Neuronal stem cell (in vitro differentiated cells): ENCODE measurements around the gene STPG3.

Experiments used
- DNase-seq: peaks from one replicate; pipeline ENCODE4 v3.0.0-alpha.2; 2013; ENCODE audit warnings: low spot score
- H2AFZ ChIP-seq: one replicate; pipeline ENCODE4 v1.6.1; 2013; ENCODE audit warnings: mild to moderate bottlenecking, low read length, inconsistent platforms
- H2AK5ac ChIP-seq: 2 replicates; pipeline ENCODE4 v1.6.1; 2013; ENCODE audit warnings: low read depth, mild to moderate bottlenecking, inconsistent platforms, low read length, moderate library complexity, mixed read lengths
- H2BK120ac ChIP-seq: 2 replicates; pipeline ENCODE4 v1.6.1; 2013; ENCODE audit warnings: low read depth, mild to moderate bottlenecking, inconsistent platforms, low read length, moderate library complexity, mixed read lengths
- H2BK12ac ChIP-seq: one replicate; pipeline ENCODE4 v1.6.1; 2013; ENCODE audit warnings: low read length, inconsistent platforms
- H2BK15ac ChIP-seq: 2 replicates; pipeline ENCODE4 v1.6.1; 2013; ENCODE audit warnings: mild to moderate bottlenecking, low read length, inconsistent platforms, mixed read lengths
- H2BK5ac ChIP-seq: one replicate; pipeline ENCODE4 v1.6.1; 2013; ENCODE audit warnings: inconsistent platforms, mild to moderate bottlenecking, low read length, moderate library complexity
- H3K14ac ChIP-seq: one replicate; pipeline ENCODE4 v1.6.1; 2013; ENCODE audit warnings: low read length, inconsistent platforms
- H3K18ac ChIP-seq: 2 replicates; pipeline ENCODE4 v1.6.1; 2013; ENCODE audit warnings: low read length, inconsistent platforms
- H3K23ac ChIP-seq: 2 replicates; pipeline ENCODE4 v1.6.1; 2013; ENCODE audit warnings: low read depth, mild to moderate bottlenecking, mixed read lengths, low read length, inconsistent platforms; ENCODE audit not compliant: poor library complexity
- H3K27ac ChIP-seq: replicated peaks from 3 replicates; pipeline ENCODE4 v1.5.1; 2013; ENCODE audit warnings: low read length, inconsistent platforms
- H3K27me3 ChIP-seq, 3 experiments: 2 replicates each; pipeline ENCODE4 v1.6.1; 2013; ENCODE audit warnings: low read length in 3 of 3, mild to moderate bottlenecking in 2 of 3, inconsistent platforms in 1 of 3, low read depth in 1 of 3, mixed read lengths in 1 of 3, moderate library complexity in 1 of 3; ENCODE audit not compliant: control insufficient read depth in 3 of 3, insufficient read depth in 3 of 3
- H3K36me3 ChIP-seq, 2 donors: replicated peaks in 1 of 2; 2 replicates each; pipeline ENCODE4 v1.6.1; 2013; ENCODE audit warnings: low read length in 2 of 2; ENCODE audit not compliant: control insufficient read depth in 2 of 2, insufficient read depth in 2 of 2
- H3K4ac ChIP-seq: 2 replicates; pipeline ENCODE4 v1.6.1; 2013; ENCODE audit warnings: inconsistent platforms, mild to moderate bottlenecking, low read length, moderate library complexity
- H3K4me1 ChIP-seq, 2 donors: 1 replicate in 1 of 2; 2 replicates in 1 of 2; pipeline ENCODE4 v1.6.1; 2013; ENCODE audit warnings: low read length in 2 of 2, low read depth in 1 of 2; ENCODE audit not compliant: control insufficient read depth in 2 of 2, insufficient read depth in 1 of 2
- H3K4me2 ChIP-seq: one replicate; pipeline ENCODE4 v1.6.1; 2013; ENCODE audit warnings: mild to moderate bottlenecking, low read length, inconsistent platforms; ENCODE audit not compliant: insufficient read depth, poor library complexity, severe bottlenecking
- H3K4me3 ChIP-seq, 2 donors: 2 replicates each; pipeline ENCODE4 v1.5.1; 2013; ENCODE audit warnings: low read length in 2 of 2, mild to moderate bottlenecking in 2 of 2, inconsistent platforms in 1 of 2, moderate library complexity in 1 of 2
- H3K79me1 ChIP-seq: one replicate; pipeline ENCODE4 v1.6.1; 2013; ENCODE audit warnings: low read depth, mild to moderate bottlenecking, inconsistent platforms, low read length, moderate library complexity
- H3K9ac ChIP-seq: one replicate; pipeline ENCODE4 v1.6.1; 2013; ENCODE audit warnings: mild to moderate bottlenecking, low read depth, low read length, inconsistent platforms; ENCODE audit not compliant: poor library complexity
- H3K9me3 ChIP-seq, 2 donors: replicated peaks in 1 of 2; 2 replicates each; pipeline versions ENCODE3 to v1.6.1; 2013; ENCODE audit warnings: low read length in 2 of 2, mild to moderate bottlenecking in 2 of 2, inconsistent platforms in 1 of 2, low read depth in 1 of 2, mixed read lengths in 1 of 2, moderate library complexity in 1 of 2; ENCODE audit not compliant: control insufficient read depth in 2 of 2, insufficient read depth in 1 of 2
- H4K8ac ChIP-seq: one replicate; pipeline ENCODE4 v1.6.1; 2013; ENCODE audit warnings: low read depth, mild to moderate bottlenecking, inconsistent platforms, low read length, moderate library complexity
- H4K91ac ChIP-seq: one replicate; pipeline ENCODE4 v1.6.1; 2013; ENCODE audit warnings: low read length, low read depth, mild to moderate bottlenecking, inconsistent platforms; ENCODE audit not compliant: poor library complexity
- WGBS, 2 donors: extraction: QIAGEN DNeasy Blood & Tissue Kit; methylation state at CpG; one replicate each; pipeline ENCODE4 v1.1.7; 2013; ENCODE audit warnings: missing lambda C conversion rate in 2 of 2, mixed read lengths in 1 of 2; ENCODE audit not compliant: insufficient read length in 2 of 2, insufficient replicate concordance in 1 of 2; ENCODE audit errors: extremely low coverage in 2 of 2; 5-methylcytosine and 5-hydroxymethylcytosine counted together

Gene STPG3

DNA sequence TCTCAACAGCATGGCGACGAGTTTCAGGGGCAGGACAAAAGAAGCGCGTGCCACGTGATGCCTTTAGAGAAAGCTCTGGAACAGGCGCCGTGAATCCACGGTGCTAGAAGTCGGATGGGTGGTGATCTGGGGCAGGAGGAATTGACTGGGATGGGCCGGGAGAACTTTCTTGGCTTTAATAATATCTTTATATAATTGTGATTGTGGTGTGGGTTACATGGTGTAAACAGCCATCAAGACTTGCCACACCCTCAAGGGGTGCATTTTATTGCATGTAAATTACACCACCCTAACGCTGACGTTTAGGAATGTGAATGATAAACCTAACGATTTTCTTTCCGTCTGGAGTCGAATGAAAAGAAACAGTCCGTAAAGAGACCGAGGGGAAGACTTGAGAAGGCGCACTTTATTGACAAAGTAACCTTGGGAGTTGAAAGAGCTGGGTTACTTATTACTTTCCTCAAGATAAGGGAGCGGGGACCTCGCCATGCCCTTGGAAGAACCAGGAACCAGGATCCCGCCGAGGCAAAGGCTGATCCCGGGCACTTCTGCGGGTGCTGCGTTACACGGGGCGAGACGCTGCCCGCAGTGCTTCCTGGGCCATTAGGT, 42.5 kb downstream of the STPG3 start:
- Histone ChIP-seq H3K9me3 (peaks cover 0 to 10% of the 10 kb centered on the region in 2 donors), H3K4me2 (no peak overlapping the region), H2AFZ (no peak overlapping the region), H2BK120ac (no peak overlapping the region), H3K4ac (no peak overlapping the region), H3K14ac (no peak overlapping the region), H3K9ac (no peak overlapping the region), H3K4me1 (peaks cover 21 to 22% of the 10 kb centered on the region in 2 donors), H3K23ac (no peak overlapping the region), H2BK15ac (no peak overlapping the region), H3K4me3 (no peak overlapping the region), H4K91ac (no peak overlapping the region), H2BK12ac (no peak overlapping the region), H3K27me3 (peaks cover 0 to 10% (median 2%) of the 10 kb centered on the region in 3 experiments), H2AK5ac (no peak overlapping the region), H3K18ac (no peak overlapping the region), H4K8ac (no peak overlapping the region), H2BK5ac (no peak overlapping the region), H3K27ac (no peak overlapping the region), H3K79me1 (peaks cover 2% of the 10 kb centered on the region), H3K36me3 (peaks cover 2 to 8% of the 10 kb centered on the region in 2 donors)
- DNase-seq: no peak
- WGBS, 2 donors: no CpG with 5 or more reads among the region's 29 CpGs

DNA sequence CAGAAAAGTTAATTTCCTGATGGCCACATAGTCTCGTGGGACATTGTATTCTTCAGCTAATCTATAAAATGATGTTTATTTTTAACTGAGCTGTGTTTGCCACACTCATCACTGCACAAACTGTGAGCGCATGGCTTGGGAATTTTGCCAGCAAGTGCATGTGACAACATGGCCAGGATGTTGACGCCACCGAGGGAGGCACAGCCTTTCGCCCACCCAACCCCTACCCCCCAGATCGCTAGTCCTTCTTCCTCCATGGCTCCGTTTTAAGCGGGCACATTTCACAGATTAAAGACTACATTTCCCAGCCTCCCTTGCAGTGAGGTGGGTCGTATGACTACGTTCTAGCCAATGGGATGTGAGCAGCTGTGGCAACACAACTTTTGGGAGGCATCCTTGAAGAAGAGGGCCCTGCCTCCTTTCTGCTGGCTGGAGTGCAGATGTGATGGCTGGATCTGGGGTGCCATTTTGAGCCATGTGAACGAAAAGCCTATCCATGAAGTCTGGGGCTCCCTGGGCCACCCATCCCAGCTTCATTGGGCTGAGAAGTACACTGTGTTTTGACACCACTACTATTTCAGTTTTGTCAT, 43.1 kb downstream of the STPG3 start:
- peak overlapping the region; percentile 97 for H2AK5ac ChIP-seq
- H3K4me2 ChIP-seq: no peak overlapping the region
- H2BK12ac ChIP-seq: no peak overlapping the region
- H2BK120ac ChIP-seq: no peak overlapping the region
- no peak overlapping the region for H2BK5ac ChIP-seq
- no peak overlapping the region for H3K27ac ChIP-seq
- H3K9ac ChIP-seq: no peak overlapping the region
- no peak overlapping the region for H3K23ac ChIP-seq
- no peak overlapping the region for H2AFZ ChIP-seq
- no peak overlapping the region for H3K14ac ChIP-seq
- no peak overlapping the region for H3K4me3 ChIP-seq
- H3K18ac ChIP-seq: no peak overlapping the region
- no CpG with 5 or more reads among the region's 11 CpGs for WGBS, 2 donors
- no peak for DNase-seq
- H4K91ac ChIP-seq: no peak overlapping the region
- peaks cover 2% of the 10 kb centered on the region for H3K79me1 ChIP-seq
- no peak overlapping the region for H3K4ac ChIP-seq
- H4K8ac ChIP-seq: no peak overlapping the region
- H2BK15ac ChIP-seq: no peak overlapping the region
- H3K36me3 ChIP-seq: peaks cover 5 to 14% of the 10 kb centered on the region in 2 donors
- H3K9me3 ChIP-seq: peaks cover 0 to 10% of the 10 kb centered on the region in 2 donors
- H3K27me3 ChIP-seq: peaks cover 0 to 11% (median 2%) of the 10 kb centered on the region in 3 experiments
- peaks cover 25 to 27% of the 10 kb centered on the region in 2 donors for H3K4me1 ChIP-seq

DNA sequence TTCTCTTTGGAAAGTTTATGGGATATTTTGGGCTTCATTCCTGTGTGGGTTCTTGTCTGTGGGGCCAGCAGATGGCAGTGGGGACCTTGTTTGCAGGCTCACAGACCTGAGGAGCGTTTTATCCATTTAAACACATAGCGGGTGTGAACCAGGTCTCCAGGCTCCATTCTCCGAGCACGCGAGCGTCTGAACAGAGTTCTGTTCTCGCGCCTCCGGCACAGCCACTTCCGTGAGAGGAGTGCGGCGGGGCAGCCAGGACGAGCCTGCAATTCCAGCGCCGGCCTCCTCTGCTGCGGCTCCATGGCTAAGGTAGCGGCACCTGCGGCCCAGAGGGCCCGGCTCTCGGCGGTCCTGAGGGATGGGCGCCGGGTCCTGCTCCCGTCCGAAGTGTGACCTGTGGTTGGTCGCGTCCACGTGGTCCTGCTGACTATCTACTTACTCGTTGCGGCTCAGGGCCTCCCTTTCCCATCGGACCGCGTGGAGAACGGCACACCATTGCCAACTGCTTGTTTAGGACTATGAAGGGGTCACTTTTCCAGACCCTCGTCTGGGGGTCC, 43.7 kb downstream of the STPG3 start:
- Histone ChIP-seq H4K91ac (no peak overlapping the region), H3K4ac (peak overlapping the region; percentile 66), H3K14ac (peak overlapping the region; percentile 97), H3K36me3 (peaks cover 5 to 14% of the 10 kb centered on the region in 2 donors), H3K79me1 (peaks cover 2% of the 10 kb centered on the region), H2BK5ac (no peak overlapping the region), H4K8ac (peak overlapping the region; percentile 96), H3K27me3 (peaks cover 0 to 11% (median 2%) of the 10 kb centered on the region in 3 experiments), H3K4me1 (peaks cover 28 to 31% of the 10 kb centered on the region in 2 donors), H3K9me3 (peaks cover 0 to 10% of the 10 kb centered on the region in 2 donors), H2BK15ac (no peak overlapping the region), H2AFZ (peak overlapping the region; percentile 74), H3K4me3 (peak overlapping the region in 1 of 2 donors; percentile 46), H3K4me2 (peak overlapping the region; percentile 83), H3K9ac (peak overlapping the region; percentile 81), H3K27ac (no peak overlapping the region), H3K18ac (peak overlapping the region; percentile 94), H2AK5ac (peak overlapping the region; percentile 97), H2BK12ac (peak overlapping the region; percentile 73), H2BK120ac (no peak overlapping the region), H3K23ac (peak overlapping the region; percentile 93)
- DNase-seq: no peak
- no CpG with 5 or more reads among the region's 35 CpGs for WGBS, 2 donors

DNA sequence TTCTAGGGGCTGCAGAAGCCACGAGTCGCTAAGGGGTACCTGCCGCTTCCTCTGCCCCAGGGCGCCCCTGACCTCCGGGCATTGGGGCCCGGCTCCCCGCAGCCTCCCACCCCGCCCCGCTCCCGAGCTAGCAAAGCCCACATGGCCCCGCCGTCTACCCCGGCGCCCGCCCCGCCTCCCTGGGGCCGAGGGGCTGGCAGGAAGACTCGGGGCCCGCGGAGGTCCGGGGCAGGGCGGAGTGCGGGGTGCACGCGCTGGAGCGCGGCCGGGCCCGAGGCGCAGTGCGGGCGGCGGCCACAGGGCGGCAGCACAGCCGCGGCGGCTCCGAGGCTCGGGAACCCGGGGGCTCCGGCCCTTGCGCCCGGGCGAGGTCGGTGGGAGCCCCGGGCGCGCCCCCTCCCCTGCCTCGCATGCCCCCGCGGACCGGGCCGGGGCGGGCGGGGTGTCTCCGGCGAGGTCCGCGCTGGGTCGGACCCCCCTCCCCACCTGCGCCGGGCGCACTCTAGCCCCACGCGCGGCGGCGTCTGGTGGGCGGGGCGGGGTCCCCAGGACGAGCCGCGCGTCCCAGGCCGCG, 44.2 kb downstream of the STPG3 start:
- Histone ChIP-seq H3K14ac (peak overlapping the region; percentile 97), H3K9ac (peak overlapping the region; percentile 86), H3K36me3 (peaks cover 5 to 14% of the 10 kb centered on the region in 2 donors), H2BK5ac (no peak overlapping the region), H2BK15ac (no peak overlapping the region), H3K23ac (peak overlapping the region; percentile 93), H2BK120ac (no peak overlapping the region), H4K8ac (peak overlapping the region; percentile 96), H3K27ac (peak overlapping the region; percentile 56), H2BK12ac (peak overlapping the region; percentile 73), H3K4me3 (peak overlapping the region; percentile 46 to 78), H3K18ac (peak overlapping the region; percentile 97), H3K27me3 (peaks cover 0 to 11% (median 2%) of the 10 kb centered on the region in 3 experiments), H3K4me2 (peak overlapping the region; percentile 83), H3K9me3 (peaks cover 0 to 10% of the 10 kb centered on the region in 2 donors), H3K4me1 (peaks cover 28 to 31% of the 10 kb centered on the region in 2 donors), H2AFZ (peak overlapping the region; percentile 74), H3K4ac (no peak overlapping the region), H4K91ac (no peak overlapping the region), H2AK5ac (peak overlapping the region; percentile 97), H3K79me1 (peaks cover 2% of the 10 kb centered on the region)
- WGBS, 2 donors: no CpG with 5 or more reads among the region's 76 CpGs
- DNase-seq: no peak
